NCI-H1417 (cell line): ENCODE measurements around the gene PRR23A.
"Not testable (repeated sequence)": the region's sequence is repeated elsewhere in the genome, so short reads cannot be mapped to it uniquely, and the experiment has no call there.

Experiments used
- DNase-seq, 3 experiments: peaks; one replicate each; lab custom pipeline; 2025; lab: John Stamatoyannopoulos, UW

The PRR23A gene

GRCh38 chr3:139006051-139006716 lies at the start of gene PRR23A:
Gene PRR23A (minus strand): TSS chr3:139006268. CDS start chr3:139006268, 0 bp downstream.
- DNase-seq = no peak

- DNase-seq = no peak
These were observed 46.9 kb upstream of the PRR23A start for GRCh38 chr3:139052802-139053600.

- no peak for DNase-seq
These were observed 38.5 kb upstream of the PRR23A start, which contains the start of gene PRR23C for GRCh38 chr3:139044366-139045210. Gene PRR23C (minus strand): TSS chr3:139044892. CDS start chr3:139044620, 272 bp downstream.

GRCh38 chr3:139043554-139044365 lies 37.7 kb upstream of the PRR23A start:
- no peak for DNase-seq

GRCh38 chr3:139037478-139037877 lies 31.4 kb upstream of the PRR23A start:
- no peak for DNase-seq

- no peak for DNase-seq
These were observed 26.4 kb upstream of the PRR23A start for GRCh38 chr3:139032326-139033002.

GRCh38 chr3:139030576-139030975 lies 24.5 kb upstream of the PRR23A start:
- not testable (repeated sequence) for DNase-seq

- no peak for DNase-seq
These were observed 18.9 kb upstream of the PRR23A start for GRCh38 chr3:139024968-139025367.

GRCh38 chr3:139020868-139021234 lies 14.8 kb upstream of the PRR23A start, which contains the start of gene PRR23B:
Gene PRR23B (minus strand): TSS chr3:139020926. CDS start chr3:139020661, 265 bp downstream.
- no peak for DNase-seq

- no peak for DNase-seq
These were observed 14.2 kb upstream of the PRR23A start for GRCh38 chr3:139020036-139020867.

GRCh38 chr3:139016430-139017048 lies 10.5 kb upstream of the PRR23A start:
- DNase-seq = peak in 1 of 3 experiments; percentile 14

- DNase-seq = no peak
These were observed 593 bp downstream of the PRR23A start for GRCh38 chr3:139005356-139005993.

- no peak for DNase-seq
These were observed 10.4 kb downstream of the PRR23A start for GRCh38 chr3:138995706-138996105.

GRCh38 chr3:138987181-138987580 lies 18.9 kb downstream of the PRR23A start:
- DNase-seq = no peak

GRCh38 chr3:138985932-138986331 lies 20.1 kb downstream of the PRR23A start:
- no peak for DNase-seq

- no peak for DNase-seq
These were observed 21.3 kb downstream of the PRR23A start for GRCh38 chr3:138984816-138985215.

GRCh38 chr3:138976047-138976446 lies 30.0 kb downstream of the PRR23A start:
- no peak for DNase-seq

GRCh38 chr3:138975351-138975750 lies 30.7 kb downstream of the PRR23A start:
- no peak for DNase-seq

GRCh38 chr3:138974462-138974861 lies 31.6 kb downstream of the PRR23A start:
- no peak for DNase-seq
